B cell (primary cell): ENCODE results near the gene DLK1. TPM values are rescaled to one million over a fixed set of nuclear protein-coding genes. Genes with fewer than 3 reads are reported as not detected.

ENCODE experiments used
- ATAC-seq: fragments of 200-7000 bp; cut with Tn5 transposase; one replicate; pipeline ENCODE4 v1.10.0; 2021; ENCODE audit warnings: low read depth, mild to moderate bottlenecking, moderate number of reproducible peaks, moderate library complexity
- CTCF ChIA-PET: fragments of 350-600 bp; sonication (Branson Sonifier 250); formaldehyde crosslinking; loops from one replicate; lab custom pipeline; 2021; ENCODE audit warnings: antibody characterized with exemption, inconsistent platforms; lab: Charles Lee
- POLR2A ChIA-PET: fragments of 350-600 bp; sonication (Branson Sonifier 250); formaldehyde crosslinking; loops from one replicate; lab custom pipeline; 2021; ENCODE audit warnings: antibody characterized with exemption; lab: Charles Lee
- DNase-seq: peaks from one replicate; pipeline ENCODE4 v3.0.0; 2013
- H2AFZ ChIP-seq: 2 replicates; pipeline ENCODE4 v1.6.1; 2012; ENCODE audit warnings: mild to moderate bottlenecking, low read depth, low read length; ENCODE audit not compliant: insufficient read depth, poor library complexity, severe bottlenecking
- H3K27ac ChIP-seq, 2 donors: 1 replicate in 1 of 2; 2 replicates in 1 of 2; pipeline ENCODE4 v1.5.1; 2012 to 2013; ENCODE audit warnings: low read length in 2 of 2, mild to moderate bottlenecking in 2 of 2, moderate library complexity in 1 of 2
- H3K27me3 ChIP-seq, 4 experiments: fragments of 200-600 bp in 1 of 4; sonication (generic) in 1 of 4; replicated peaks in 1 of 4; 1 replicate in 2 of 4; 2 replicates in 2 of 4; pipeline versions ENCODE4 v1.6.1 to v1.7.0; 2013 to 2016; ENCODE audit warnings: low read length in 3 of 4, mild to moderate bottlenecking in 2 of 4, mixed read lengths in 1 of 4, moderate library complexity in 1 of 4; ENCODE audit not compliant: insufficient read depth in 4 of 4, control insufficient read depth in 3 of 4; ENCODE audit errors: control extremely low read depth in 1 of 4
- H3K36me3 ChIP-seq, 2 experiments: replicated peaks in 1 of 2; 1 replicate in 1 of 2; 2 replicates in 1 of 2; pipeline versions ENCODE4 v1.6.1 to v1.7.1; 2013; ENCODE audit warnings: low read length in 1 of 2; ENCODE audit not compliant: insufficient read depth in 2 of 2, control insufficient read depth in 1 of 2; ENCODE audit errors: control extremely low read depth in 1 of 2, extremely low read depth in 1 of 2
- H3K4me1 ChIP-seq, 2 donors: fragments of 200-600 bp in 1 of 2; sonication (generic) in 1 of 2; 1 replicate in 1 of 2; 2 replicates in 1 of 2; pipeline versions ENCODE4 v1.5.1 to v1.6.1; 2013 to 2017; ENCODE audit warnings: low read length in 2 of 2; ENCODE audit not compliant: control insufficient read depth in 2 of 2, insufficient read depth in 2 of 2
- H3K4me2 ChIP-seq: replicated peaks from 2 replicates; pipeline ENCODE3; 2012; ENCODE audit warnings: mild to moderate bottlenecking, low read depth, low read length; ENCODE audit not compliant: poor library complexity, severe bottlenecking
- H3K4me3 ChIP-seq, 5 experiments: fragments of 200-600 bp in 1 of 5; sonication (generic) in 1 of 5; 1 replicate in 3 of 5; 2 replicates in 2 of 5; pipeline versions ENCODE4 v1.5.1 to v1.7.0; 2011 to 2016; ENCODE audit warnings: low read length in 4 of 5, mild to moderate bottlenecking in 4 of 5, low read depth in 2 of 5, control low read depth in 1 of 5, moderate library complexity in 1 of 5; ENCODE audit not compliant: insufficient read depth in 1 of 5; ENCODE audit errors: control extremely low read depth in 1 of 5, extremely low read depth in 1 of 5
- H3K79me2 ChIP-seq: fragments of 200-600 bp; sonication (generic); one replicate; pipeline ENCODE4 v1.6.0; 2016; ENCODE audit warnings: low read length; ENCODE audit not compliant: control insufficient read depth, insufficient read depth
- H3K9ac ChIP-seq: fragments of 200-600 bp; sonication (generic); 2 replicates; pipeline ENCODE4 v1.6.1; 2017; ENCODE audit warnings: mild to moderate bottlenecking, low read length, moderate library complexity
- H3K9me3 ChIP-seq, 3 donors: one replicate each; pipeline versions ENCODE4 v1.6.1 to v1.7.1; 2013; ENCODE audit warnings: low read length in 2 of 3; ENCODE audit not compliant: control insufficient read depth in 2 of 3, insufficient read depth in 1 of 3; ENCODE audit errors: control extremely low read depth in 1 of 3
- H4K20me1 ChIP-seq: 2 replicates; pipeline ENCODE4 v1.6.0; 2012; ENCODE audit warnings: mild to moderate bottlenecking, low read length; ENCODE audit not compliant: insufficient read depth, control insufficient read depth, poor library complexity, severe bottlenecking
- H3K27ac Mint-ChIP-seq: one replicate; pipeline ENCODE4 v1.8.0; 2021; ENCODE audit warnings: mixed read lengths
- H3K27me3 Mint-ChIP-seq: one replicate; pipeline ENCODE4 v1.8.0; 2021; ENCODE audit warnings: mixed read lengths
- H3K4me1 Mint-ChIP-seq: one replicate; pipeline ENCODE4 v1.8.0; 2021; ENCODE audit warnings: mixed read lengths
- H3K4me3 Mint-ChIP-seq: one replicate; pipeline ENCODE4 v1.8.0; 2021; ENCODE audit warnings: mixed read lengths
- H3K9me3 Mint-ChIP-seq: one replicate; pipeline ENCODE4 v1.8.0; 2022; ENCODE audit warnings: mixed read lengths; ENCODE audit not compliant: insufficient read depth
- EZH2 ChIP-seq: IDR thresholded peaks from 2 replicates; pipeline ENCODE4 v1.6.1; 2012; ENCODE audit warnings: borderline replicate concordance, low read depth, mild to moderate bottlenecking, moderate library complexity, low read length; ENCODE audit not compliant: insufficient read depth, poor library complexity, severe bottlenecking
- WGBS: methylation state at CpG from one replicate; pipeline ENCODE4 v1.1.5; 2013; ENCODE audit warnings: missing lambda C conversion rate; ENCODE audit not compliant: insufficient coverage; 5-methylcytosine and 5-hydroxymethylcytosine counted together
- intact Hi-C: fragments of 100-400 bp; cut with micrococcal nuclease; formaldehyde crosslinking; loops from one replicate; pipeline ENCODE4 v1.10.0; 2022
- polyA plus RNA-seq: library from polyadenylated mRNA; depleted of rRNA; stranded (reverse); fragments of >200 nt; gene quantifications from 2 replicates; pipeline ENCODE4 v1.2.3, GENCODE V29; 2012
- total RNA-seq, 2 donors: library from RNA; stranded (reverse); fragments of 120-200 nt in 1 of 2; gene quantifications; 1 replicate in 1 of 2; 2 replicates in 1 of 2; pipeline versions ENCODE4 v1.2.3 to v1.2.4, GENCODE V29; 2013 to 2022
- TF ChIP-seq, protein P1 (sequence below): fragments of 200-600 bp; IDR thresholded peaks from one replicate; pipeline ENCODE4 v1.8.0; 2022; ENCODE audit warnings: antibody characterized with exemption, mild to moderate bottlenecking

DLK1 gene
- total and polyA plus RNA-seq, 2 donors (not counting 1 experiment from before 2014, with no cell fraction given) = not detected

DNA sequence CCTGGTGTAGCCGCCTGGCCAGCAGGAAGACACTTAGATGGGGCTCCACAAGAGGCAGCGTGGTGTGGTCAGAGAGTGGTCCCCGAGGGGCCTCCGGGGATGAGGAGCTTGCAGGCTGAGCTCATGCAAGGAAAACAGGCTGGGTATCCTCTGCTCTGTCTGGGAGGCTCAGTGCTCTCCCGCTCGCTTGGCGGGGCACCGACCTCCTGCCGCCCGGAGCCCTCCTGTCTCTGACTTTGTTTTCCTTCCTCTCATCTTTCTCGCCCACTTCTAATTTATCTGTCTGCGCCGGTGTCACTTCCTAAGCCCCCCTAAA lies 31.3 kb upstream of the DLK1 start:
- Histone ChIP-seq H3K36me3 (no peaks in the 10 kb centered on the region), H3K9me3 (peaks cover 0 to 6% (median 0%) of the 10 kb centered on the region in 3 donors), H4K20me1 (no peaks in the 10 kb centered on the region), H3K4me2 (no peak overlapping the region), H3K4me1 (no peaks in the 10 kb centered on the region), H3K9ac (no peak overlapping the region), H2AFZ (no peak overlapping the region), H3K4me3 (no peak overlapping the region), H3K27ac (no peak overlapping the region), H3K79me2 (no peaks in the 10 kb centered on the region), H3K27me3 (peaks cover 0 to 3% (median 0%) of the 10 kb centered on the region in 4 experiments)
- H3K4me1 Mint-ChIP-seq = no peaks in the 10 kb centered on the region
- ATAC-seq = no peak
- peaks cover 10% of the 10 kb centered on the region for H3K27me3 Mint-ChIP-seq
- DNase-seq = no peak
- no peaks in the 10 kb centered on the region for H3K9me3 Mint-ChIP-seq
- no peak overlapping the region for H3K4me3 Mint-ChIP-seq
- no peak overlapping the region for H3K27ac Mint-ChIP-seq
- ChIA-PET CTCF (no interaction called here), POLR2A (no interaction called here)
- TF ChIP-seq EZH2 = no peak
- TF ChIP-seq, protein P1, sequence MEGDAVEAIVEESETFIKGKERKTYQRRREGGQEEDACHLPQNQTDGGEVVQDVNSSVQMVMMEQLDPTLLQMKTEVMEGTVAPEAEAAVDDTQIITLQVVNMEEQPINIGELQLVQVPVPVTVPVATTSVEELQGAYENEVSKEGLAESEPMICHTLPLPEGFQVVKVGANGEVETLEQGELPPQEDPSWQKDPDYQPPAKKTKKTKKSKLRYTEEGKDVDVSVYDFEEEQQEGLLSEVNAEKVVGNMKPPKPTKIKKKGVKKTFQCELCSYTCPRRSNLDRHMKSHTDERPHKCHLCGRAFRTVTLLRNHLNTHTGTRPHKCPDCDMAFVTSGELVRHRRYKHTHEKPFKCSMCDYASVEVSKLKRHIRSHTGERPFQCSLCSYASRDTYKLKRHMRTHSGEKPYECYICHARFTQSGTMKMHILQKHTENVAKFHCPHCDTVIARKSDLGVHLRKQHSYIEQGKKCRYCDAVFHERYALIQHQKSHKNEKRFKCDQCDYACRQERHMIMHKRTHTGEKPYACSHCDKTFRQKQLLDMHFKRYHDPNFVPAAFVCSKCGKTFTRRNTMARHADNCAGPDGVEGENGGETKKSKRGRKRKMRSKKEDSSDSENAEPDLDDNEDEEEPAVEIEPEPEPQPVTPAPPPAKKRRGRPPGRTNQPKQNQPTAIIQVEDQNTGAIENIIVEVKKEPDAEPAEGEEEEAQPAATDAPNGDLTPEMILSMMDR = no peak
- intact Hi-C loops = no loop called here
- WGBS = 86% methylated on average over 13 of the region's 13 CpGs

DNA sequence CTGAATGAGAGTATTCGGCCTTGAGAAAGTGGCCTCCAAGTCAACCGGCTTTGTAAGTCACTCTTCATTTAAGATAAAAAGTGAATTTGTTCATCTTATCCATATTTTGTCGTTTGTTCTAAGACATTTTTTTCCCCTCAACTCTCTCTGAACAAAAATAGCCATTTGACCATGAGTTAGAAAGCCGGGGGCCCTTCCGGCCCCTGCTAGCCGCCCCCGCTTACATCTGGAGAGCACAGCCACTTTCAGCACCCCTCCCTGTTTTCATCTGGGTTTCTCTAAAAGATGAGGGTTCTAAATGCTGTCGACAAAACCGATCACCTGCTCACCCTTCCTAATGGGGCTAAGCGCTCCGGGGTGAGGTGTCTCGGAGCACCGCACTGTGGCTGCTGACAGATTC lies 30.7 kb upstream of the DLK1 start:
- POLR2A ChIA-PET = no interaction called here
- no peak overlapping the region for H3K4me2 ChIP-seq
- Mint-ChIP-seq H3K4me1 (no peaks in the 10 kb centered on the region), H3K27me3 (peaks cover 11% of the 10 kb centered on the region), H3K9me3 (no peaks in the 10 kb centered on the region), H3K4me3 (no peak overlapping the region), H3K27ac (no peak overlapping the region)
- no peaks in the 10 kb centered on the region for H3K36me3 ChIP-seq
- peaks cover 0 to 6% (median 0%) of the 10 kb centered on the region in 3 donors for H3K9me3 ChIP-seq
- no peak overlapping the region for H2AFZ ChIP-seq
- no peak overlapping the region for H3K4me3 ChIP-seq
- CTCF ChIA-PET = no interaction called here
- no peak overlapping the region for H3K27ac ChIP-seq
- H4K20me1 ChIP-seq = no peaks in the 10 kb centered on the region
- no peak overlapping the region for H3K9ac ChIP-seq
- WGBS = 90% methylated on average over 9 of the region's 13 CpGs
- no peaks in the 10 kb centered on the region for H3K4me1 ChIP-seq
- TF ChIP-seq EZH2 = no peak
- TF ChIP-seq, protein P1 = no peak
- H3K79me2 ChIP-seq = no peaks in the 10 kb centered on the region
- ATAC-seq = no peak
- peaks cover 0 to 3% (median 0%) of the 10 kb centered on the region in 4 experiments for H3K27me3 ChIP-seq
- intact Hi-C loops = no loop called here
- DNase-seq = no peak
